ENCODE results near the gene NUP35.

DNA sequence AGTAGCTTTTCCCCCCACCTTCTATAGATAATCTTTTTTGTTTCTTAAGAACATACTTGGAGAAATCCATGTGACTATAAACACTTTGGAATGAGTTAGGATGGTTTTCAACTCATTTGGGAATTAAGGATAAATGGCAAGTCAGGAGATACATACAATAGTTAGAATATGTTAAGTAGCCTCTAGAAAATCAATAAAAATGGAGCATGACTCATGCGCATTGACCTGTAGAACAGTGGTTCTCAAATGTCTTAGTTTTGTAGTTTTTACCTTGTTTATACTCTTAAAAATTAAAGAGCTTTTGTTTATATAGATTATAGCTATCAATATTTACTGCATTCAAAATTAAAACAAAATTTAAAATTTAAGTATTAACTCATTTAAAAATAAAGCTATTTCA, 24.7 kb downstream of the NUP35 start:
- TF ChIP-seq CTCF (IDR thresholded peaks at IDR 0.05) (no peak), POLR2A (IDR thresholded peaks at IDR 0.05) (no peak)

All from lower leg skin (tissue), 3 donors.